GM18861 (cell line): ENCODE measurements around the gene ADAP1.
"Not testable (repeated sequence)": the region's sequence is repeated elsewhere in the genome, so short reads cannot be mapped to it uniquely, and the experiment has no call there.

Source experiments
- ATAC-seq: cut with Tn5 transposase; IDR thresholded peaks from one replicate; pipeline ENCODE4 v1.9.1; 2021; ENCODE audit not compliant: unreplicated experiment

The ADAP1 gene

GRCh38 chr7:883055-884021 lies 71.1 kb downstream of the ADAP1 start:
- no peak for ATAC-seq

- no peak for ATAC-seq
Observed at GRCh38 chr7:882336-883035, 72.0 kb downstream of the ADAP1 start.

GRCh38 chr7:881441-882234 lies 72.8 kb downstream of the ADAP1 start:
- no peak for ATAC-seq

- ATAC-seq, result no peak
Observed at GRCh38 chr7:880450-880849, 74.0 kb downstream of the ADAP1 start.

GRCh38 chr7:879706-880105 lies 74.8 kb downstream of the ADAP1 start:
- no peak for ATAC-seq

DNA sequence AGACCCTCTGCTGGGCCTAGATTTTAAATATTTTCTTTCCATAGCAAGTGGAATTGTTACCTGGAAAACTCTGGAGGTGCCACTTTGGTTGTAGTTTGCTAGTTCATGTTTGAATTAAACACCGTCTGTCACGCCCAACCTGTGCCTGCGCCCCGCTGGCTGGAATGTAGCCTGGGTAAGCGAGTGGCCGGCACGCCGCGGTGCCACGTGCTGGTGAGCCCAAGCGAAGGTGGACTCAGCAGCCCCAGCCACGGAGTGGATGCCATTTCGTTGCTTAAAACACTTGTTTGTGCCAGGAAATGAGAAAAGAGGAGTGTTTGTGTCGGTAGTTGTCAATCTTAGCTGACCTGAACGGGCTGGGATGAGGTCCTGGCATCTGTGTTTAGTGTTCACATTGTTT lies 75.4 kb downstream of the ADAP1 start:
- no peak for ATAC-seq

DNA sequence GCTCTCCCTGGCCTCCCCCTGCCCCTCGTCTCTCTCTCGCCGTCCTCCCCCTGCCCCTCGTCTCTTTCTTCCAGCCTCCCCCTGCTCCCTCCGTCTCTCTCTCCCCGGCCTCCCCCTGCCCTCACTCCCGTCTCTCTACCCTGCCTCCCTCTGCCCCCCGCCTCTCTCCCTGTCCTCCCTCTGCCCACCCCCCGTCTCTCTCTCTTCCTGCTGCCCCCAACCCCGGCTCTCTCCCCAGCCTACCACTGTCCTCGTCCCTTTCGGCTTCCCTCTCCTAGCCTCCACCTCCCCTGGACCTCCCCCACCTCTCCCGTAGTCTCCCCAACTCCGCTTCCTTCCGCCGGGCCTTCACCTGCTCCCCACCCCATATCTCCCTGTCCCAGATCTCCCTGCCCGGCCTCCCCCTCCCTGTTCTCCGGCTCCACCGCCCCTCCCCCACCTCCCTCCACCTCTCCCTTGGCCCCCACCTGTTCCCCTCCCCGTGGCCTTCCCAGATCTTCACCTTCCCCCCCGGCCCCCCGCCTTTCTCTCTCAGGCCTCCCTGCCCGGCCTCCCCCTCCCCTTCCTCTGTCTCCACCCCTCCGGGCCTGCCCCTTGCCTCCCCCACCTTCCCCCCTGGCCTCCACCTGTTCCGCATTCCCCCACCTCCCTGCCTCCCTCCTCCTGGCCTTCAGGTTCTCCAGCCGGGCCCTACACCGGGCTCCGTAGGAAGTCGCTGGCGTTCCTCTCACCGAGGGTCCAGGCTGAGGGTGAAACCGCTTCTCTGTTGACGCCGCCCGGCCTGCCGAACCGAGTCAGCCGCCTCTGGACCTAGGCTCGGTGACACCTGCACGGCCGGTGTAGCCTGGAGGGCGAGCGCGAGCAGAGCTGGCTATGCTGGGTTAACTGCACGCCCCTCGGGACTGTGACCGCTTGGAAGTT lies 76.9 kb downstream of the ADAP1 start:
- ATAC-seq, result no peak

GRCh38 chr7:876972-877311 lies 77.5 kb downstream of the ADAP1 start:
- ATAC-seq, result peak; percentile 9

GRCh38 chr7:876077-876971 lies 78.2 kb downstream of the ADAP1 start, which contains the start of gene GET4:
GET4 (plus strand) TSS chr7:876554; CDS start chr7:876646, 92 bp downstream.
- peak; percentile 67 for ATAC-seq

- ATAC-seq, result no peak
Observed at GRCh38 chr7:875476-876076, 78.9 kb downstream of the ADAP1 start.

DNA sequence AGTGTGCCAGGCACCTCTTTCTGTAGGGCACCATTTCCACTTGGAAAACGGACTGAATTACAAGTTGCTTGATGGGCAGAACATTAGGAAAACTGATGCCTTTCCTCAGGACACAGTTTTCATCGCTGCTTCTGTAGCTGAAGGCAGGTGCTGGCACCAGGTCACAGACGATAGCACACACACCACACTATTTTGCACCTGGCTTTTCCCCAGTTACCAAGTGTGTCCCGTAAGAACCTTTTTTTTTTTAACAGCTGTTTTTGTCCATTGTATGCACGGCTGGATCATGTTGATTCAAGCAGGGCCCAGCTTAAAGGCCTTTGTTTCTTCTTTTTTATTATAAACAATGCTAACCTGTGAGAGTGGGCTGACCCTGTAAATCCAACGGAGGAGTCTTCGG lies 79.4 kb downstream of the ADAP1 start:
- ATAC-seq, result no peak

GRCh38 chr7:874031-874749 lies 80.3 kb downstream of the ADAP1 start:
- ATAC-seq, result no peak

DNA sequence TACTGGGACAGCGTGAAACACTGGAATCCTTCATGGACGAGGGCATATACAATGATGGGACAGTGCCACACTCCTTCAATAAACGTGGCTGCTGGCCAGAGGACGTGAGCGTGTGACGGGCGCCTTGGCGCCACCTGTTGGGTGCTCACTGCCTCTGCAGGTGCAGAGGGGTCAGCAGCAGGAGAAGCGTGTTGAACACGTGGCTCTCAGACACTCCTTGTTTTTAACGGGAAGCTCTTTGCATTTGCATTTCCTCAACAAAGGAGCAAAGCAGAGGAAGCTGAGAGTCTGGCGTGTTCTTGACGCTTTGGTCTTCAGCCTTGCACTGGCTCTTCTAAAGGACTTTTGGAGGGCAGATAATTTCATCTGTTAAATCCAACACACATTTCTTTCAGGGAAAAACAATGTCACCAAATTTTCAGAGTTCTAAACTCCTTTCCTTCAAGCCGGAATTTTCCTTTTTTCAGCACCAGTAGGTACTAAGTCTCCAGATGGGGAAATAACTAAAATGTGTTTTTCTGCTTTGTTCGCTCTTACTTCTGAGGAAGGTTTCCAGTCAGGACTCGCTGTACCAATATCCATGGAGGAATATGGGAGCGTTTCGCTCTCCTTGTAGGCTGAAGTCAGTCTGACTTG lies 81.0 kb downstream of the ADAP1 start:
- peak; percentile 25 for ATAC-seq

DNA sequence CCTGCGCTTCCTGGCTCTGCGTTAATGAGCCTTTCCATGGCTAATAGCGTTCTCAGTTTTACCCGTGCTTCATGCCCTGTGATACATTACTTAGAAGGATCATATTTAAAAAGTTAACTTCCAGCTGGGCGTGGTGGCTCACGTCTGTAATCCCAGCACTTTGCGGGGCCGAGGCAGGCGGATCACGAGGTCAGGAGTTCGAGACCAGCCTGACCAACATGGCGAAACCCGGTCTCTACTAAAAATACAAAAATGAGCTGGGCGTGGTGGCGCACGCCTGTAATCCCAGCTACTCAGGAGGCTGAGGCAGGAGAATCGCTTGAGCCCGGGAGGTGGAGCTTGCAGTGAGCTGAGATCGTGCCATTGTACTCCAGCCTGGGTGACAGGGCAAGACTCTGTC lies 81.8 kb downstream of the ADAP1 start:
- ATAC-seq, result not testable (repeated sequence)

DNA sequence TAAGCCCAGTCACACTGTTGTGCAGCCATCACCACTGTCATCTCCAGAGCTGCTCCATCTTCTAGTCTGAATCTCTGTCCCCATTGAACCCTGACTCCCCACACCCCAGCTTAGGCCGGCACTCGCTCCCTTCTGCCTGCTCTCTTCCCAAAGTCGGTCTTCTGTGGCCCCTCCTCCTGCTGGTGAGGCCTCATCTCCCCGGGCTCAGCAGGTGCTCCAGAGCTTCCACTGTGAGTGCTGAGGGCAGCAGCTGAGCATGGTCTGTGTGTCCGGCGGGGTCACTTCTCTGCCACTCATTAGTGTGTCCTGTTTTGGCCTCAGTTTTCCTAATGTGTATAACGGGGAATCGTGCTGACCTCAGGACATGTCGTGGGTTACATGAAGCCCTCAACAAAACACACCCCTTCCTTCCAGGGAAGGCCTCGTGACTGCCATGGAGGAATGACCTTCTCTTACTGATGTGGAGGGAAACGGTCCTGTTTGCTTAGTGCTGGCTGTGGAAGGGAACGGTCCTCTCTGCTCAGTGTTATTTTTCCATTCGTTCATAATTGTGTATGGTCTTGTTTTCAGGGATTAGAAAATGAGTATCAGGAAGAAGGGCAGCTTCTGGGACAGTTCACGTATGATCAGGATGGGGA lies 82.5 kb downstream of the ADAP1 start:
- no peak for ATAC-seq

GRCh38 chr7:869348-869747 lies 85.1 kb downstream of the ADAP1 start:
- no peak for ATAC-seq

DNA sequence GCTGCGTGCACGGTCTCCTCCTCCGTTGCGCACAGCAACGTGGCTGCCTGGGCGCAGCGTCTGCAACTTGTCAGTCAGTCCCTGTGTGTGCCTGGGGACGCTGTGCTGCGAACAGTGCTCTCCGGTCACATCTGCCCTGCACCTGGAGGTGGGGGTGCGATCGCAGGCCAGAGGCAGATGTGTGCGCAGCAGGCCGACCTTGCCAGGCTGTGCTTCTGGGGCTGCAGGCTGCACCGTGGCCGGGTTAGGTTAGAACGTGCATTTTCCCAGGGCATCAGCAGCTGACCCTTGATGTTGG lies 86.3 kb downstream of the ADAP1 start:
- no peak for ATAC-seq
